DMS 273 (cell line): Measurements from ENCODE around the gene LHX2.

Experiments
- DNase-seq: peaks from one replicate; lab custom pipeline; 2025; ENCODE audit not compliant: unreplicated experiment; lab: John Stamatoyannopoulos, UW

Gene LHX2

GRCh38 chr9:124029617-124030016 is 18.0 kb downstream of the LHX2 start:
- no peak for DNase-seq

GRCh38 chr9:124030969-124031451 is 19.4 kb downstream of the LHX2 start:
- DNase-seq, result no peak

DNA sequence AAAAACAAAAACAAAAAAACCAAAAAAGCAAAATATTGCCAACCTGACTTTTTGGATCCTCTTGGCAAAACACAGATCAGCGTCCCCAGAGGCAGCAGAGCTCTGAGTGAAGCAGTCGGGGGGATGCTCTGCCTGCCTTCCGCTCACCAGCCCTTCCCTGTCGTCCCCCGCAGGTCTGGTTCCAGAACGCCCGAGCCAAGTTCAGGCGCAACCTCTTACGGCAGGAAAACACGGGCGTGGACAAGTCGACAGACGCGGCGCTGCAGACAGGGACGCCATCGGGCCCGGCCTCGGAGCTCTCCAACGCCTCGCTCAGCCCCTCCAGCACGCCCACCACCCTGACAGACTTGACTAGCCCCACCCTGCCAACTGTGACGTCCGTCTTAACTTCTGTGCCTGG is 20.7 kb downstream of the LHX2 start:
- DNase-seq, result no peak

- DNase-seq, result no peak
Measured at GRCh38 chr9:124033348-124033747, 21.8 kb downstream of the LHX2 start.

- DNase-seq, result no peak
Measured at GRCh38 chr9:124033967-124034366, 22.4 kb downstream of the LHX2 start.

- no peak for DNase-seq
Measured at GRCh38 chr9:124035001-124035650, 23.6 kb downstream of the LHX2 start.

DNA sequence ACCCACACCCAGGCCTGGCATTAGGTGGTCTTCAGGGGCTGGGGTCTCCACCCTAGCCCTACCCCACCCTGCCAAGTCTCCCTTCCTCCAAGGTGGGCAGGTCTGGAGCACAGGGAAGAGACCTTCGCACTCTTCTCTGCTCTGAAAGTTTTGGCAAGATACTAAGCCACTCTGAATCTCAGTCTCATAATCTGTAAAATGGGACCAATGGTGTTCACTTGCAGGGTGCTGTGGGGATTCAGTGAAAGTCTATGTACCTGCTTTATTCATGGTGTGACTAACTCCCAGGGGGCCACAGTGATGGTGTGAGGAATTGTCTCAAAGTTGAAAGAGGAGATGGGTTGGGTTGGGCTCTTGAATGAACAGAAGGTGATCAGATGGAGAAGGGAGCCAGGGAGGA is 25.0 kb downstream of the LHX2 start:
- DNase-seq, result no peak

GRCh38 chr9:124037790-124038189 is 26.2 kb downstream of the LHX2 start:
- peak; percentile 48 for DNase-seq

DNA sequence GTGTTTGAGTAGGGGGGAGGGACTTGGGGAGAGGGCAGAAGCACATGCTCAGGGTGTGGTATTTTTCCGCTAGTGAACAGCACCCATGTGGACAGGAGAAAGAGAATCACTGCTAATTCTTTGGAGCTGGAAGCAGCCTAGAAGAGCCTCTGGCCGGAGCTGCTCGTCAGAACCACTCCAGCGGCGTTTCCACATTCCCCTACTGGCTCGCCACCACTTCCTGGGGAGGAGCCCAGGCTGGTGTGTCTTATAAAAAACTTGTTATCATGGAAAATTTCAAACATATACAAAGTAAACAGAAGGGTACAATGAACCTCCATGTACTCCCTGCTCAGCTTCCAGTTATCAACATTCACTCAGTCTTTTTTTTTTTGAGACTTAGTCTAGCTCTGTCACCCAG is 26.7 kb downstream of the LHX2 start:
- DNase-seq, result no peak

GRCh38 chr9:124038790-124039633 is 27.4 kb downstream of the LHX2 start:
- DNase-seq, result peak; percentile 12

DNA sequence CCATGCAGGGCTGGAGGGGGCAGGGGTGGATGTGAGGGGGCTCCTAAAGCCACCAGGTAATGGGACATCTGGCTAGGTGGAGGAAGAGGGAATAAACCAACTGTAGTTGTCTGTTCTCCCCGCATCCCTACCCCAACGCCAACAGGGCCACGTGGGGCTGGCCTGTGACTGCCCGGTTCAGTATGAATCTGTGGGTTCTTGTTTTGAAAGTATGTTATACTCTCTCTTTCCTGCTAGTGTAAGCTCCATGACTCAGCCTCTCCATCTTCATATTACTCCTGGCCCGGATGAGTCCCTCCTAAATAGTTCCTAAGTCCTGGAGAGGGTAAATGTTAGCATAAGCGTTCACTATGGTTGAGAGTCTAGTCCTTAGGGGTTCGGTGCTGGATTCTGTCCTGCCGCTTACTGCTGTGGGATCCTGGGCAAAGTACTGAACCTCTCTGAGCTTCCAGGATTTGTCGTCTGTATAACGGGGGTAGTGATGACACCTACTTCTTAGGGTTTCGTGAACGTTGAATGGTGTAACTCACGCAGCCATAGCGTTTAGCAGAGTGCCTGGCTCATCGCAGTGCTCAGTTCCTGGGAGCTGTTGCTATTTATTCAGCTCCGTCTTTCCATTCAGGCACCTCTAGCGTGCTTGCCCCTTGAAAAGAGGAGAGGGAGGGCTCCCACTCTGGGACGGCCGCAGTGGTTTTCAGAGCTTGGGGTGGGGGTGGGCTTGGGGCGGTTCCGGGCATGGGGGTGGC is 28.8 kb downstream of the LHX2 start:
- DNase-seq, result no peak

DNA sequence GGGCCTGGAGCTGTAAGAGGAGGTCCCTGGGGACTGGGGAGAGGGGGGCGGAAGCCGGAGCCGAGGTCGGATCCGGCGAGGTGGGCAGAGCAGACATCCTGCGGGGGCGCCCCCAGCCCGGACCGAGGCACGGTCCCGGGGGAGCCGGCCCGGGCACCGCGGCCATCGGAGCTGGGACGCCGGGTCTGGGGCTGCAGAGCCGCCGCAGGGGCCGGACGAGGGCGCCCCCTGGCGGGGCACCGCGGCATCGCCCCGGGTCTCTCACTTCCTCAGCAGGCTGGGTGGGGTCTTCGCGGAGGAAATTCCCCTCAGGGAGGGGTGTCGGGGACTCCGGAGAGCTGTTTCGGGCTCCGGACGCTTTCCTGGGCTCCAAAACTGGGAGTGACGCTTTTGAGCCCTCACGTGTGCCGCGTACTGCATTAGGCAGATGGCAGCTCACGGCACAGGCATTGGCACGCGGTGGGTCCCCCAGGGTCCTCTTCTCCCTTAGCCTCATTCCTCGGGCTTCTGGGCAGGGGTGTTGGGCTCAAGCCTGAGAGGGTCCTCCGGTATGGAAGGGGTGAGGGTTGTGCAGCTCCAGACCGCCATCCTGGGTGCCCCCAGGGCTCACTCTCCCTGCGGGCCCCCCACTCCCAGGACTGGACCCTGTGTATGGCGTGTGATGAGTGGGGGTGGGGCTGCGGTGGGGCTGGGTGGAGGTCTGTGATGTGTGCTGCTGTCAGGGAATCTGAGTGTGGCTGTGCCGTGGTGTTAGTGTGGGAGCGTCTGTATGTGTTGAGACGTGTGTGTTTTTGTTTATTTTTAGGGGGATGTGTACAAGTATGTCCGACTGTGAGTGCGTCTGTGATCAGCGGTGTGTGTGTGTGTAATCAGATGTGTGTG is 29.6 kb downstream of the LHX2 start:
- peak; percentile 76 for DNase-seq

DNA sequence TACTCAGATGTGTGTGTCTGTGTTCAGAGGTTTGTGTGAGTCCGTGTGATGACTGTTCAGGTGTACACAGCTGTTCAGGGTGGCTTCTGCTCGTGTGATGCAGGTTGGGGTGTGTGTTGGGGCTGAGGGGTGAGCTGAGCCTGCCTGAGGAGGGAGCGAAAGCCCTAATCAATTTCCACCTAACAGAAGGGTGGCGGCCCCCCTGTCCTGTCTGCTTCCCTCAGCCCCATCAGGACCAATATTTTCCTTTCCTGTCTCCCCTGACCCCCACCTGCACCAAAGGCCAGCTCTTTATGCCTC is 30.2 kb downstream of the LHX2 start:
- DNase-seq, result no peak

GRCh38 chr9:124042201-124042721 is 30.7 kb downstream of the LHX2 start:
- peak; percentile 28 for DNase-seq

GRCh38 chr9:124044448-124044847 is 32.9 kb downstream of the LHX2 start:
- no peak for DNase-seq

DNA sequence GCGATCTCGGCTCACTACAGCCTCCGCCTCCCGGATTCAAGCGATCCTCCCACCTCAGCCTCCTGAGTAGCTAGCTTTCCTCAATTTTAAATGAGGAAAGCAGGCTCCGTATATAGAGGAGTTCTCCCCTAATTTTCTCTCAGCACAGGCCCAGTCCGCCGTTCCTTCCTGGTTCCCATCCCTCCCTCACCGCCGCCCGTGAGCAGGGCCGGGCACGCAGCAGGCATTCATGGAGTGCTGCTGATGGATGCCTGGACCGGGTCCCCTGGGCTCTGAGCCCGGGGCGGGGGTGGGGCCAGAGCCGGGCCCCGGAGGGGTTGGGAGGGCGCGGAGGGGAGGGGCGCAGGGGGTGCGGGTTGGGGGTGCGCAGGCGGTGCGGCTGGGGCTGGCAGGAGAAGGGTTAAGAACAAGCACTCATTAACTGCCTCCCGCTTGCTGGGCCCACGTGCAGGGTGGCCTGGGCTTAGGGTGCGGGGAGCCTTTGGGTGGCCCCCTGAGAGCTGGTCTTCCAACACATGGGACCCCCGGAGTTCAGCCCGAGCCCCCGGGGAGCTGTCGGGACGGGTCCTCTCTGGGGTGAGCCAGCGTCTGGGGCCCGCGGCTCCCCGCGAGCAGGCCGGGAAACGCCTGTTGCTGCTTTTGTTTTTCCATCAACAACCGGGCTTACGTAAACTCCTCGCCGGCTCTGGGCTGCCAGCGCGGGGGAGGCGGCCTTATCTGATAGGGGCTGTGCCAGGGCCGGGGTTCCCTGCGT is 33.7 kb downstream of the LHX2 start:
- peak; percentile 57 for DNase-seq

DNA sequence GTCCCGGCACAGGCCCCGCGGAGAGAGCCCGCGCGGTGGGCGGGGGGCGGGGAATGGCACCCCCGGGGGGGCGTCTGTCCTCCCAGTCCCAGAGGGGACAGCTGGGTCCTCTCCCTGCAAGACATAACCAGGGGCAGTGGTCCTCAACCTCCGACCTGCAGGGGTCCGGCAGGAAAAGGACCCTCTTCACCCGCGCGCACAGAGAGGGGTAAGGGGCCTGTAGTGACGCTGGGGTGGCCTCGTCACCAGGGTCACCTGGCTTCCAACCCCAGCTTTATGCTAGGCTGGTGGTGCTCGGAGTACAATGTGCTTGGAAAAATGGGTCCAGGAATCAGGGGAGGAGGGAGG is 34.2 kb downstream of the LHX2 start:
- DNase-seq, result no peak

GRCh38 chr9:124046189-124046588 is 34.6 kb downstream of the LHX2 start:
- no peak for DNase-seq

DNA sequence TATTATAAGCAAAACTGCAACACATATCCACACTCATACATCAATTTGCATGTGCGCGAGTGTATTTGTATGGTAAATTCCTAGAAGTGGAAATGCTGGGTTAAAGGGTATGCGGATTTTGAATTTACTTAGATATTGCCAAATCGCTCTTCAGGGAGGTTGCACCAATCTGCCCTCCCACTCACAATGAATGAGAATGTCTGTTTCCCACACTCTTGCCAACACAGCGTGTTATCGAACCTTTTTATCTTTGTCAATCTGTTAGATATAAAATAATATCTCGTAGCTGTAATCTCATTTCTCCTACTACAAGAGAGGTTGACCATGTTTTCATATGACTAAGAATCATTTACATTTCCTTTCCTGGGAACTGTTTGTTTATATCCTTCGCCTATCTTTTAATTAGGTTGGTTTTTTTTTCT is 35.7 kb downstream of the LHX2 start:
- DNase-seq, result peak; percentile 44

- no peak for DNase-seq
Measured at GRCh38 chr9:124050955-124051354, 39.4 kb downstream of the LHX2 start.
